GM18858 (cell line): ENCODE measurements around the gene ATOH7.

ENCODE experiments used
- ATAC-seq: cut with Tn5 transposase; IDR thresholded peaks from one replicate; pipeline ENCODE4 v1.9.1; 2021; ENCODE audit not compliant: unreplicated experiment

The ATOH7 gene

DNA sequence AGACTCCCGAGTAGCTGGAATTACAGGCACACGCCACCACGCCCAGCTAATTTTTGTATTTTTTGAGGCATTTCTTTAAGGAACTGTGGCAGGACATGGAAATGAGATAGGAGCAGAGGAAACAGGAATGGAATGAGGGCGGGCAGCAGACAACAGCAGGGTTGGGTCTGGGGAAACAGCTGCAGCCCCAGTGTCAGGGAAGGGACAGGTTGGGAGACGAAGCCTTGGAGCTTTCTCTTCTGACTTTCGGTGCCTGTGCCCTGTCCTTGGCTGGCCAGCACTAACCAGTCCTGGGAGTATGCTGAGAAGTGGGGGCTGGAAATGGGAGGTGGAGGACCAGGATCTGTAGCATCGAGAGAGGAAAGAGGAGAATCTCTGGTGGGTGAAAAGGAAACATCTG lies 47.4 kb downstream of the ATOH7 start:
- ATAC-seq = no peak
